ENCODE results near the gene NUP43. TPM values are rescaled to one million over a fixed set of nuclear protein-coding genes. Genes with fewer than 3 reads are reported as not detected.

The NUP43 gene
- total and polyA plus RNA-seq, 2 of the 13 experiments (the other 11 are each of a cell fraction or from before 2014, with no cell fraction given), result 38.9 to 85.1 TPM

GRCh38 chr6:149717588-149718458 is 28.5 kb downstream of the NUP43 start, which contains the start of gene LATS1 (continued):
- TF ChIP-seq FOXK1 (CRISPR knock-in tag; IDR thresholded peaks at IDR 0.05; ENCODE audit: borderline replicate concordance, low read depth) (peak; percentile 53; the same call in 1 of the 2 replicates), ZNF503 (CRISPR knock-in tag; IDR thresholded peaks at IDR 0.05) (peak; percentile 69), YEATS4 (CRISPR knock-in tag; IDR thresholded peaks at IDR 0.05; ENCODE audit: borderline replicate concordance) (peak; percentile 92), MTF2 (CRISPR knock-in tag; IDR thresholded peaks at IDR 0.05; ENCODE audit: borderline replicate concordance) (peak; percentile 67; the same call in 1 of the 2 replicates), NCOA1 (CRISPR knock-in tag; IDR thresholded peaks at IDR 0.05) (no peak), E2F2 (CRISPR knock-in tag; IDR thresholded peaks at IDR 0.05; ENCODE audit: borderline replicate concordance) (peak; percentile 44; the same call in 1 of the 2 replicates), ZNF225 (CRISPR knock-in tag; IDR thresholded peaks at IDR 0.05) (peak; percentile 94; the same call in 1 of the 2 replicates), ZNF710 (CRISPR knock-in tag; IDR thresholded peaks at IDR 0.05; ENCODE audit: borderline replicate concordance) (peak; percentile 77; the same call in 1 of the 2 replicates), CCDC6 (CRISPR knock-in tag; IDR thresholded peaks at IDR 0.05) (peak; percentile 98), ZHX1 (CRISPR knock-in tag; IDR thresholded peaks at IDR 0.05; ENCODE audit: low read depth) (peak; percentile 83; the same call in 1 of the 2 replicates), ATF4 (CRISPR knock-in tag; IDR thresholded peaks at IDR 0.05) (peak in 1 of 2 experiments; percentile 70; a peak in 2 of 4 replicates), ZNF513 (CRISPR knock-in tag; conservative IDR thresholded peaks at IDR 0.05) (0 out of 2 replicates have a peak, but pooled peaks have one; percentile 25), GABPB1 (CRISPR knock-in tag; IDR thresholded peaks at IDR 0.05) (peak; percentile 97), ZNF251 (CRISPR knock-in tag; IDR thresholded peaks at IDR 0.05) (no peak), IRX3 (CRISPR knock-in tag; IDR thresholded peaks at IDR 0.05; ENCODE audit: borderline replicate concordance, low read depth) (peak; percentile 86; the same call in 1 of the 2 replicates), ZNF883 (CRISPR knock-in tag; IDR thresholded peaks at IDR 0.05; ENCODE audit: not compliant biosample characterization) (peak; percentile 98)

All from HepG2 (cell line).